Muscle of leg (tissue), 11 donors: Measurements from ENCODE around the gene CACNA2D4. TPM values are rescaled to one million over a fixed set of nuclear protein-coding genes. Genes with fewer than 3 reads are reported as not detected.

Experiments
- DNase-seq: peaks from one replicate; pipeline ENCODE4 v3.0.0; 2013
- H3K27ac ChIP-seq: one replicate; pipeline ENCODE4 v1.5.1; 2013; ENCODE audit warnings: mild to moderate bottlenecking, low read length, control low read depth
- H3K27me3 ChIP-seq: one replicate; pipeline ENCODE4 v1.6.1; 2013; ENCODE audit warnings: low read length; ENCODE audit not compliant: control insufficient read depth, insufficient read depth
- H3K36me3 ChIP-seq: one replicate; pipeline ENCODE4 v1.6.1; 2013; ENCODE audit warnings: low read length; ENCODE audit not compliant: control insufficient read depth, insufficient read depth
- H3K4me1 ChIP-seq: one replicate; pipeline ENCODE4 v1.6.1; 2013; ENCODE audit warnings: low read length; ENCODE audit not compliant: control insufficient read depth, insufficient read depth
- H3K4me3 ChIP-seq: one replicate; pipeline ENCODE4 v1.5.1; 2013; ENCODE audit warnings: low read length, control low read depth
- H3K9me3 ChIP-seq: replicated peaks from 2 replicates; pipeline ENCODE4 v1.6.1; 2013; ENCODE audit warnings: low read depth, low read length; ENCODE audit not compliant: control insufficient read depth
- WGBS: methylation state at CpG from one replicate; pipeline ENCODE4 v1.1.5; 2013; ENCODE audit warnings: missing lambda C conversion rate; ENCODE audit not compliant: insufficient coverage; 5-methylcytosine and 5-hydroxymethylcytosine counted together
- polyA plus RNA-seq, 8 donors: library from polyadenylated mRNA; unstranded; fragments of 120-200 nt; gene quantifications; one replicate each; pipeline versions ENCODE4 v1.2.1 to v1.2.3, GENCODE V29; 2013; ENCODE audit warnings: inconsistent platforms in 1 of 8, low replicate concordance in 1 of 8; ENCODE audit not compliant: insufficient read length in 8 of 8, insufficient read depth in 1 of 8
- total RNA-seq: library from RNA; stranded (reverse); fragments of 120-200 nt; gene quantifications from one replicate; pipeline ENCODE4 v1.2.4, GENCODE V29; 2013

Gene CACNA2D4
- total and polyA plus RNA-seq, 9 donors, result 1.4 to 4.2 (median 2.6) TPM

DNA sequence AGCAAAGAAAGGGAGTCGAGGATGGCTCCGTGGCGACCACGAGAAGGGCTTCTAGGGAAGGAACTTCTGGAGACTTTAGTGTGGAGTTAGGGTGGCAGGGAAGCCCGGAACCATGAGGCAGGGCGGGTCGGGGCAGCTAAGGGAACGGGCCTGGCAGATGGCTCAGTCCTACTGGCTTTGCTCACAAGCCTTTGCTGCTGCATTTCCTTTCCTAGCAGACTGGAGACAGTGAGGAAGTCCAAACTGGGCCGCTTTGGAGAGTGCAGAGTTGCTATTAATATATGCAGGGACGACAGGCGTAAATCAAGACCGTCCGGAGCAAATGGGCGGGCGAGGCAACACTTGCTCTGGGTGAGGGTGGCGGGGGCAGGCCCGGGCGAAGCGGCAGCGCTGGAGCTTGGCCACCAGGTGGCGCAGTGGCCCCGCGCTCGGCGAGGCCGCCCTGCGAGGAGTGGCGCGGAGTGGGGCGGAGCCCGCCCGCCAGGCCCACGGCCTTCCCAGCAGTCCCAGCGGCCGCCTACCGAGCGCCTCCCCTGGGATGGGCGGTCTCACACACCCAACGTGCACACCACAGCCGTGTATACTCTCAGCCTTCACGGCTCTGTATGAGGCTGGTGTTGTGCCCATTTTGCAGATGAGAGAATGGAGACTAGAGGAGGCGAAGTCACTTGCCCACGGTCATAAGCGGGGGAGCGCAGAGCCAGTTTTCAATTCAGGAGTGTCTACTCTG lies 122.5 kb downstream of the CACNA2D4 start:
- H3K27me3 ChIP-seq, result no peaks in the 10 kb centered on the region
- H3K4me3 ChIP-seq, result peak overlapping the region; percentile 58
- H3K27ac ChIP-seq, result peak overlapping the region; percentile 40
- H3K36me3 ChIP-seq, result no peaks in the 10 kb centered on the region
- peaks cover 45% of the 10 kb centered on the region for H3K4me1 ChIP-seq
- peak; percentile 94 for DNase-seq
- 5% methylated on average over 30 of the region's 45 CpGs for WGBS
- no peaks in the 10 kb centered on the region for H3K9me3 ChIP-seq

DNA sequence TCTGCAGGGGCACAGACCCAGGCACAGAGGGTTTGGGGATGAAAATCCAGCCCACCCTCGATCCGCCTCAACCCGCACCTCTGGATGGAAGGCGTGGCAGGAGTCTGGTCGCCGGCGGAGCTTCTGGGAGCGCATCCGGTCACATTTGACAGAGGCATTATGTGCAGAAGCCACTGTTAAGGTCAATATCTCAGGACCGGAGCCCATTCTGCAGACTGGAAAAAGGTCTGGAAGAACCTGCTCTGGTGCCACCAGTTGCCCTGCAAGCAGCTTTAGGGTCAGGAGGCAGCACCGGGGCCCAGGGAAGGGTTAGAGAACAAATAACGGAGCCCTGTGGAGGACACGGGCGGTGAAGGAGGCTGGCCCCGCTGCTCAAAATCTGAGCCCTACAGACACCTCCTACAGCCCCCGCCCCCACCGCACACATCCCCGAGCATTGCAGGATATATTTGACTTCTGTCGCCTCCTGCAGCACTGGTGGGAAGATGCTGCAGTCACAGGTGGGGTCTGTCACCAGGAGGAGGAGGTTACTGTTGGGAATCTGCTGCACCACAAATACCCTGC lies 123.1 kb downstream of the CACNA2D4 start:
- Histone ChIP-seq H3K4me1 (peaks cover 45% of the 10 kb centered on the region), H3K36me3 (no peaks in the 10 kb centered on the region), H3K27me3 (no peaks in the 10 kb centered on the region), H3K27ac (peak overlapping the region; percentile 40), H3K9me3 (no peaks in the 10 kb centered on the region), H3K4me3 (no peak overlapping the region)
- DNase-seq, result no peak
- WGBS, result 67% methylated on average over 11 of the region's 19 CpGs

DNA sequence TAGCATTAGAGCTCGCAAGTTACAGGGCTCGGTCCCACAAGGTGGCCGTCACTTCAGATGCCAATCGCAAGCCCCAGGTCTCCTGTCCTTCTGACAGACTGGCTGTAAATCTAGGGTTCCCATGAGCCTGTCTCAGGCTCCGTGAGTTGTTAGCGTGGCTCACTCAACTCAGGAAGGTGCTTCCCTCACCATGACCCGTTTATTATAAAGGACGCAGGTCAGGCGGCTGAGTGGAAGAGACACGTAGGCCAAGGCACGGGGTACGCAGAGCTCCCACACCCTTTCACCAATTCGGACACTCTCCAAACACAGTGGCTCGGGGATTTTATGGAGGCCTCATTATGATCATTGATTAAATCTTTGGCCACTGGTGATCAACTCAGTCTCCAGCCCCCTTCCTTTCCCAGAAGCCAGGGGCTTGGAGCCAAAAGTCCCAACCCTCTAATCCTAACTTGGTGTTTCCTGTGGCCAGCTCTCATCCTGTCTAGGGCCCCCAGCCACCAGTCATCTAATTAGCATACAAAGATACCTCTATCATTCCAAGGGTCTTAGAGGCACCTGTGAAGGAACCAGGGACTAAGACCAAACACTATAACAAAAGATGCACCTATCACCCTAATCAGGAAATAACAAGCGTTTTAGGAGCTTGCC lies 123.9 kb downstream of the CACNA2D4 start:
- Histone ChIP-seq H3K9me3 (no peaks in the 10 kb centered on the region), H3K27me3 (no peaks in the 10 kb centered on the region), H3K36me3 (no peaks in the 10 kb centered on the region), H3K4me3 (no peak overlapping the region), H3K27ac (peak overlapping the region; percentile 74), H3K4me1 (peaks cover 45% of the 10 kb centered on the region)
- WGBS, result 82% methylated on average over 14 of the region's 15 CpGs
- no peak for DNase-seq

DNA sequence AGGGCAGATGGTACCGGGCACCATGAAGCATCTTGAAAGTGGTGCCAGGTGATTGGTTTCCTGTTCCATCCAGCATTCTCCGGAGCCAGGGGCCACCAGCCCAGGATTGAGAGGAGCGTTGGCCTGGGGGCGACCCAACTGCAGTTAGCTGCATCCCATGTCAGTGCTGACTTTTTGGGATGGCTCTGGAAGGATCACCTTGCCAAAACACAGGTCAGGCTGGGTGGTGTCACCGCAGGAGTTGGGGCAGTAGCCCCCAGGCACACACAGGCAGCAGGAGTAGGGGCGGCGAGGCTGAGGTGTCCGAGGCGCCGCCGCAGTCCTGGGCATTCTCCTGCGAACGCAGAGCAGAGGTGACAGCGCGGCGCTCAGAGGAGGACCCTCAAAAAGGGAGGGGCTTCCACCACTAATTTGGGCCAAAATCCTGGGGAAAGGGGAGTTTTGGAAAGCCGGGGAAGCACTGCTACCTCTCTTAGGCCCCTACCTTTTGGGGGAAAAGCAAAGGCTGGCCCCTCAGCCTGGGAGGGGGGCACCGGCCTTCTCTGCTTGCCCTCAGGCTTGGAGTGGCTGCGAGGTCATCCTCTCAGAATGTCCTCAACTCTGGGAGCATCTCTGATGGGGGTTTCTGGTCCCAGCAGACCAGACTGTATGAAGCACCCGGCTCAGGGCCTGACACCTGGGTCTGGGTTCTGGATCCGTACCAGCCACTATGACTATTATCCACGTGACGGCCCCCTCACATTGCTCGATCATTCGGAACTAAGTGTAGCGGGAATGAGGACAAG lies 124.8 kb downstream of the CACNA2D4 start:
- no peak overlapping the region for H3K4me3 ChIP-seq
- H3K27me3 ChIP-seq, result no peaks in the 10 kb centered on the region
- DNase-seq, result no peak
- peak overlapping the region; percentile 74 for H3K27ac ChIP-seq
- H3K4me1 ChIP-seq, result peaks cover 45% of the 10 kb centered on the region
- no peaks in the 10 kb centered on the region for H3K36me3 ChIP-seq
- no peaks in the 10 kb centered on the region for H3K9me3 ChIP-seq
- WGBS, result 85% methylated on average over 14 of the region's 26 CpGs

DNA sequence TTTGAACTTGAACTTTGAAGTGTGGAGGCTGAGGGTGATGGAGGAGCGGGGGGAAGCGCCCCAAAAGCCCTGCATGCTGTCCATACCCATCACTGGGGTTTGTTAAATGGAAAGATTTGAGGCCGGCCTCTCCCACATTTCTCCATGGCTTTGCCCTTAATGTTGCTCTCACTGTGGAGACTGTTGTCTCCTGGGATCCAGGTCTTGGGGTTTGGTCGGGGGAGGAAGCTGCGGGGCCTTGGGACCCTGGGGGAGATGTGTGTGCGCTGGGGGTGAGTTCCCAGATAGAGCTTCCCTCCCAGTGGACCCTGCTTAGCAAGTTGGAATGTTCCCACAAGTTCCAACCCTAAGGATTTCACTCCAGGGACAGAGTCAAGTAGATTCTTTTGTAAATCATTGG lies 126.0 kb downstream of the CACNA2D4 start:
- H3K4me3 ChIP-seq, result no peak overlapping the region
- no peaks in the 10 kb centered on the region for H3K9me3 ChIP-seq
- no peaks in the 10 kb centered on the region for H3K27me3 ChIP-seq
- H3K4me1 ChIP-seq, result peaks cover 42% of the 10 kb centered on the region
- H3K27ac ChIP-seq, result no peak overlapping the region
- no CpG with 5 or more reads among the region's 6 CpGs for WGBS
- peaks cover 10% of the 10 kb centered on the region for H3K36me3 ChIP-seq
- no peak for DNase-seq

DNA sequence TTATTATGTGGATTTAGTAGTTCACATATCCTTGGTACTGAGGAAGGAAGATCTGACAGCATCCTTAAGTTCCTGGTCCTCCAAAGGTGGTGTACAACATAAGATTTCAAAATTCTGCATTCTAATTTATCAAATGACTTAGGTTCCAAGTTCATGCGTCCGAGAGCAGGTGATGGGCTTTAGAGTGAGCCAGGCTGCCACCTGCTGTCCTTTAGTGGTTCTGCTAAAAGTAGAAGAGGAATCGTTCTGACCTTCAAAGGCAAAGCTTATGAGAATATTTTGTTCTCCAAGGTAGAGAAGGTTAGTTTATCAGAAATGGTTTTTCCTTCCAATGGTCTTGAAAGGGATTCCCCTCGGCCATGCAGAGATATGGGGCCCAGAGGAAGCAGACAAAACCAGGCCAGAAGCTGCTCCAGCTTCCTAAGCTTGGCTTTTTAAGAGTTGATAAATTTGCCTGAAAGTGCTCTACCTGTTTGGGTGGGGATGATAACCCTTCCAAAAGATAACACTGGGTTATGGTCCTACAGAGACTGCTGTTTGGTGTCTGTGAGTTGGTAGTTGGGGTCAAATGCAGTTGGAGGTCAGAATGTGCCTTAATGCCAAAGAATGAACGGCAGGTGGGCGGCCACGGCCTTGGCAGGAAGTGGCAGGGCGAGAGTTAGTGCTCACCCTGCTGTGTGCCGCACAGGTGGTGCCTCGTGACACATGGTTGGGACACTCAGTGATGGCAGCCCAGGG lies 127.2 kb downstream of the CACNA2D4 start:
- Histone ChIP-seq H3K4me1 (peaks cover 31% of the 10 kb centered on the region), H3K4me3 (no peak overlapping the region), H3K27me3 (no peaks in the 10 kb centered on the region), H3K27ac (no peak overlapping the region), H3K9me3 (no peaks in the 10 kb centered on the region), H3K36me3 (peaks cover 17% of the 10 kb centered on the region)
- 66% methylated on average over 7 of the region's 10 CpGs for WGBS
- DNase-seq, result peak; percentile 78

DNA sequence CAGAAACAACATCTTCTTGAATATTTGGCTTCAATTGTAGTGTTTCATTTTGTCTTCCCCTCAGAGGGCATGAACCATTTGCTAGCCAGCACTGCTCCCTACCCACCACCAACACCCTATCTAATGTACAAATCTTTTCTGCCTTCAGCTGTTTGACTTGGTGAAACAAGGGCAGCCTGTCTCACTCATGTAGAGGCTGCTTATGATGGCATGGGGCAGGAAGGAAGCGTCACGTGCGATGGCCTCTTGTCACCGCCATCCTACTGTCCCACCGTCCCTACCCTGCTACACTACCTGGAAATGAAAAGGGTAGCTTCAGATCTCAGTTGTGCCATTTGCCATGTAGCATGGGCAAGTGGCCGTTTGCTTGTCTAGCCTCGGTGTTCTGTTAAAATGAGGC lies 128.0 kb downstream of the CACNA2D4 start:
- Histone ChIP-seq H3K27me3 (no peaks in the 10 kb centered on the region), H3K4me3 (no peak overlapping the region), H3K27ac (no peak overlapping the region), H3K36me3 (peaks cover 22% of the 10 kb centered on the region), H3K4me1 (peaks cover 24% of the 10 kb centered on the region), H3K9me3 (no peaks in the 10 kb centered on the region)
- DNase-seq, result no peak
- WGBS, result no CpG with 5 or more reads among the region's 7 CpGs

DNA sequence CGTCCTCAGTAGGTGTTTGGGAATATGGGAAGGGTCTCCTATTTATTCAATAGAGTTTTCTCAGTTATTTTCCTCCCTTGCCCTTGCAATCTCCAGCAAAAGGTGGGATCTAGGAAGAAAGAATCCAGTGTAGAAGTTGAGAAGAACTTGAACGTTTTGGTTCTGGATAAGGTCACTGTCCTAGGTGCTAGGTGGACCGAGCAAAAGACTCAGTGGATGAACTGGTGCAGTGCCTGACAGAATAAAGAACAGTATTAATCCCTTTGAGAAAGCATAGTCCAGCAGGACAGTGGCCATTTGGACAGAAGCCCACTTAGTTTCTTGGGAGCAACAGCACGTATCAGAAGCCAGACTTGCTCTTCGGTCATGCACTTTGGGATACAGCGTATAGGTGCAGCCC lies 130.7 kb downstream of the CACNA2D4 start:
- Histone ChIP-seq H3K36me3 (peaks cover 28% of the 10 kb centered on the region), H3K4me3 (no peak overlapping the region), H3K4me1 (peaks cover 5% of the 10 kb centered on the region), H3K27me3 (no peaks in the 10 kb centered on the region), H3K9me3 (no peaks in the 10 kb centered on the region), H3K27ac (no peak overlapping the region)
- 44% methylated on average over 3 of the region's 6 CpGs for WGBS
- no peak for DNase-seq

DNA sequence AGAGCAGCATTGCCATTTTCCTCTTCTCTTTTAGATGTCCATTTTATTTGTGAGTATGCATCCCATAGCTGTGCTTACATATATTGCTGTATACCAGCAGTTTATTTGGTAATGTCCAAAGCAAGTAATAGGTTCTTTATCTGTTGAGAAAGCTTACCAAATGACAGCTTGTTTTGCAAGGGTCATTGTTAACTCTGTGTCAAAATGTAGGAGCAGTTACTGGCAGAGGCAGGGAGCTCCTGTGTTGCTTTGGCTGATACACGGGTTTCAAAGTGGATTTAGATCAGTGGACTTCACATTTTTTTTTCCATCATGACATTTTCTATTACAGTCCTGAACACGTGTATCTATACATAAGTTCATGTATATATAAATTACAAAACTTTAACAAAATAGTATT lies 136.2 kb downstream of the CACNA2D4 start:
- Histone ChIP-seq H3K4me3 (no peak overlapping the region), H3K9me3 (no peaks in the 10 kb centered on the region), H3K27ac (no peak overlapping the region), H3K27me3 (no peaks in the 10 kb centered on the region), H3K36me3 (peaks cover 20% of the 10 kb centered on the region), H3K4me1 (no peaks in the 10 kb centered on the region)
- no CpG with 5 or more reads among the region's 2 CpGs for WGBS
- DNase-seq, result no peak
